ENCODE results near the gene GJB4.
"Not testable (repeated sequence)": the region's sequence is repeated elsewhere in the genome, so short reads cannot be mapped to it uniquely, and the experiment has no call there.

The GJB4 gene

GRCh38 chr1:34800214-34800613 is 40.7 kb downstream of the GJB4 start:
- DNase-seq (ENCODE audit: low spot score) = peak; percentile 23

- DNase-seq (ENCODE audit: low spot score) = no peak
Measured at GRCh38 chr1:34803770-34804169, 44.2 kb downstream of the GJB4 start.

DNA sequence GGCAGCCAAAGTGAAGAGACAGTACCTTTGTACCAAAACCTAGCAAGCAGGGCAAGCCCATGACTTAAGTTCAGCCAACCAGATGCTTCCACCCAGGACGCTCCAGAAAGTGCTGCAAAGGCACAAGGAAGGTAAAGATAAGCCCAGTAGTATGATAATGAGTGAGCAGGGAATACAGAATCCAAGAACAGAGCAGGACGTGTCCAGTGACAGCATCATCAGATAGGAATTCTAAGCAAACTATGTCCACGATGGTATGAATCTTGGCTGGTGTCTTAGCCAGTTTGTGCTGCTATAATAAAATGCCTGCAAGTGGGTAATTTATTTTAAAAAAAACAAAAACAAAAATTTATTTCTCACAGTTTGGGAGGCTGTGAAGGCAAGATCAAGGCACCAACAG is 46.9 kb downstream of the GJB4 start:
- peak; percentile 7 for DNase-seq (ENCODE audit: low spot score)

- DNase-seq (ENCODE audit: low spot score) = peak; percentile 46
Measured at GRCh38 chr1:34808051-34808810, 48.7 kb downstream of the GJB4 start.

GRCh38 chr1:34810781-34811180 is 51.2 kb downstream of the GJB4 start:
- not testable (repeated sequence) for DNase-seq (ENCODE audit: low spot score)

Measured in ecto neural progenitor cell (in vitro differentiated cells).